Stimulated activated CD8-positive, alpha-beta memory T cell treated with anti-CD3 and anti-CD28 coated beads, Interleukin-4, amount 100 ng/mL, for 48 hours (primary cell): ENCODE measurements around the gene TIAM1.

Experiments
- DNase-seq: peaks from one replicate; pipeline ENCODE4 v3.0.0-alpha.2; 2020

The TIAM1 gene

DNA sequence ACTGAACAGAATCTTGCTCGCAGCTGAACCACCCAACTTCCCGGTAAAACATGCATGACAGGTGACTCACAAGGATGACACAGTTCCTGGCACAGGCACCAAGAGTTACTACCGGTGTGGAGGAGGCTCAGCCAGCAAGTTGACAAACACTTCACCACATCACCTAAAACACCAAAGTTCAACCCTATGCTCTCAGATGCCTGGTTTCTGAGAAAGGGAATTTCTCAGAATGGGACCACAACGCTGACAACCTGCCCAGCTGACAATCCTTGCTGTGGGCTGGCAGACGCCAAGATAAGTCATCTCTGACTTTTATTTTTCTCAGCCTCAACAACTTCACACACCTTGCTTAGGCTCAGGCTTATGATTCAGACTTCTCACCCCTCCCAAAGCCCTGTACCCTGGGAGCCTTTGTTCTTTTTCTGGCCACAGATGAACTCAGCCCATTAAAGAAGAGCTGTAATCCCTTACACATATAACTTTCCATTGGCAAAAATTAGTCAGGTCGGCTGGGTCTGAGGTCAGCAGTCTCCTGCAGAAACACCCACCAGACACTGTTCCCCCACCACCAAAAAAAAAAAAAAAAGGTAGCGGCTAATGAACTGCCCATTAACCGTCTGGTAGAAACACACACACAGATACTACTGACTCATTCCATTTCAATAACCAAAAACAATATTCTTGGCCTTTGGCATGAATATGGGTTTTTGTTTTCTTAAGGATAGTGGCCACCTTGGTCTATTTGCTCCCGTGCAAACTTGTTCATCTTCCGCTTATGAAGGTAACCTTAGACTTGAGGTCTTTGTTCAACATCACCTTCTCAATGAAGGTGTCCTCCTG, 10.8 kb upstream of the TIAM1 start:
- peak; percentile 81 for DNase-seq

DNA sequence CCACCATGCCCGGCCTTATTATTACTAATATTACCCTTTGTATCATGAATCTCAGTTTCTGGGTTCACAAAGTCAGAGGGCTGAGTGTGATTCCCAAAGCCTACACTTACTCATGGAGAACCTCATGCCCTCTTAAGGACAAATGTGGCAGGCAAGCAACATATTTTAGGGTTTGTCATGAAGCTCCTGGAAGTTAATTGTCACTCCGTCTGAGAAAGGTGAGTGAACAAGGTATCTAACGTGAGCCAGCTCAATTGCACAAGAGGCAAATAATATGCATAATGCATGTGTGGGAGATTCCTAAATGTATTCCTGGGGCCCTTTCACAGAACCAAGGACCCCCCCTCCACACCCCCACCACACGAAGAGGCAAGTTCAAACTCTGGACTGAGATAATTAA, 10.1 kb upstream of the TIAM1 start:
- no peak for DNase-seq

DNA sequence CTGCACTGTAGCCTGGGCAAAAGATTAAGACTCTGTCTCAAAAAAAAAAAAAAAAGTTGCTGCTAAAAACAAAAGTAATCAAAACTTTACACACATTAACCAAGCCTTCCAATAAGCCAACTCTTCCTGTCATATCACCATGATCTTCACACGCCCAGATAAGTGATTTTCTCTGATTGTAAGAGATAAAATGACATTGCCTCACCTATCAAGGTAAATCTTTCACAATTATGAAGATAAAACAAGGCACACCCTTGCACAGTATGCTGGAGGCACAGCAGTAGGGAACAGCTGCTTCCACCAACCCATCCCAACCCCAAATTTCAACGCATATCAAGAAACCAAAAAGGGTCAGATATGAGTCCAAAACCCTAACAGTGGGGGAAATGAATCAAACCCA, 8.8 kb upstream of the TIAM1 start:
- no peak for DNase-seq

DNA sequence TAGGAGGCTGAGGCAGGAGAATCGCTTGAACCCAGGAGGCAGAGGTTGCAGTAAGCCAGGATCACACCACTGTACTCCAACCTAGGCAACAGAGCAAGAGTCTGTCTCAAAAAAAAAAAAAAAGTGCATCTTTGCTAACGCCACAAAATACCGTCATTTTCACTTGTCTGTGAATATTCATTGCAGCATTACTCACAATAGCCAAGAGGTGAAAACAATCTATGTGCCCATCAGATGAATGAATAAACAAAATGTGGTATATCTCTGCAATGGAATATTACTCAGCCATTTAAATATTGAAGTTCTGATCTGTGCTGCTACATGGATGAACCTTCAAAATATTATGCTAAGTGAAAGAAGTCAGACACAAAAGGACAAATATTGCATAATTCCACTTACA, 7.9 kb upstream of the TIAM1 start:
- DNase-seq = no peak

DNA sequence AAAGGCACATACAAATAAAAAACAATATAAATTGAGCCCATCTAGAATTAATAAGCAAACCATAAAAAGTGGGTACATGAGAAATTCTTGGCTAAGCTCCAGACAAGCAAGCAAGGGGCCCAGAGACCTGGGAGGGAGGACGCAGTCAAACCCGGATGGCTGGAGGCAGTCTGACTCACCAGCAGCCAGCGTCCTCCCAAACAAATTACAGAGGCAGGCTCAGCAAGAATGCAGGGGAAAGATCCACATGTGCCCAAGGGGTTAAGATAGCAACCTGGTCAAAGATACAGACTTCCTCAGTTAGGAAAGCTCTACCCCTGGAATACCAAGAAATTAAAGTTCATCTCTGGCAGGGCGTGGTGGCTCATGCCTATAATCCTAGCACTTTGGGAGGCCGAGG, 7.4 kb upstream of the TIAM1 start:
- DNase-seq = no peak

DNA sequence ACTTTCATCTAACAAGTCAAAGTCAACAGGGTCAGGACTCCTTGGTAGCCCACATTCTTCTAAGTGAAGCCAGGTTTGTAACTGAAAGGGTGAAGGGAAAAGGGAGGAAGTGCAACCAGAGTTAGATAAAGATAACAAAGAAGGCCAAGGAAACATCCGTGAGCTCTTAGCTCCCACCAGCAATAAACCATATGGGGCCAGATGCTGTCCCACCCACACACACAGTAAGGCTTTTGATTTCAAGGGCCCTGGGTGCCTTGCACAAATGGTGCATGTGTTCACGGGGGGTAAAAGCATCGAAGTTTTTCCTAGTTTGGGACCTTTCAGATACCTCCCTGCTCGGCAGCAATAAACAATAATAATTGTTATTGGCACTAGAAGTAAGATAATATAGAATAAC, 5.1 kb upstream of the TIAM1 start:
- DNase-seq = no peak

DNA sequence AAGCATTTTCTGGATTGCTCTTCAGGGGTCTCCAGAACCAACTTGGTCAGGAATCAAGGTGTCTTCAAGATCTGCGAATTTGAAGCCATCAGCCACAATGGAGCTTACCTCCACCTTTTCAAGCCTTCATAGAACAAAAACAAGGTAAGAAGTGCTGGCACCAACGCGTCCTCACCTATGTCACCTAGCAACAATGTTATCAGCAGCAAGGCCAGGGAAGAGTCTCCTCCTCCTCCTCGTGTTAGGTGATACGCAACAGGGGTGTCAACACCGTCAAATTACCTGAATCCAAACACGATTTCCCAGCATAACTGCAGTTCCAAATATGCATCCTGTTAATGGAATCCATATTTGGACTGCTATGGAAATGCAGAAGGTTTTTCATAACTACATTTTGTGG, 4.1 kb upstream of the TIAM1 start:
- no peak for DNase-seq

DNA sequence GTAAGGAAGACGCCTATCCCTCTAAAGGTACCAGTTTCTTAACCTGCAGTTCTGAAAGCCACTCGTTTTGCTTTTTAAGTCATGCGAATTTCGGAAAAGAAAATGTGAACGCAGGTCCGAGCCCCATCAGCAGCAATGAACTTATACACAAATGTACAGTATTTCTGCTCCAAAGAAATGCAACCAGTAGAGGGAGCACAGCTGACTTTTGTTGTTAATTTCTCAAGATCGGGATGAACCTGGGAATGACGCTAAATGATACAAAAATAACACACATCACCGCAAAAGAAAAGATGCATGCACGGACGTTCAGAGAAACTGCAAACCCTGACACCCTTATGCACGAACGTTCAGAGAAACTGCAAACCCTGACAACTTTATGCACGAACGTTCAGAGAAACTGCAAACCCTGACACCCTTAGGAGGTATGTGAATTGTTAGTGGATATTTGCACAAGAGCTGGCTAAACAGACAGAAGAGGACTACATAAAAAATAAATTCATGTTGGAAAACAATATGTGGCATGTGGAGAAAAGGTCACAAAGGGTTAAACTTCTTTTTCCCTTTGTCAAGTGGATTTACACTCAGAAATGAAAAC, 3.5 kb upstream of the TIAM1 start:
- DNase-seq = no peak

DNA sequence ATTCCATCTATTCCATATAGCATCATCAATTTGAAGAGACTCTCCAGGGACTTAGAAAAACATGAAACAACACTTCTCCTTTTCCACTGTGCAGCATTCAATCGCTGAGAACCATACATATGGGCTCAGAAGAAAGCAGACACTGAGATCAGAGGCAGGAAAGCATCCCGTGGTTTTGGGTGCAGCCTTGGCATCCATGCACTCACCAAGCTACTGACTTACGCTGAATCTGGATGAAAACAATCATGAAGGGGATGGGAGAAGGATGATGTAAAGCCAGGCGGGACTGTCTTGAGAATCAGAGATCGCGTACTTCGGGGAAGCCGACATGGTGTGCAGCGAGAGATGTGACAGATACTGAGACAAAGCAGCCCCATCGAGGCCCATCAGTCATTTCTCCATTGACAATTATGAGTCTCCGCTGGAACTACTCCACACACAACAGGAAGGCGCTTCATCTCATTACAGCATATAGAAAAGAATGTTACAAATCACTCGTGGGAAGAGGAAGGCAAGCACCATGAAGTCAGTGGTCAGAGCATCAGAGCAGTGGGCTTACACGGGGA, 2.3 kb upstream of the TIAM1 start:
- DNase-seq = no peak

DNA sequence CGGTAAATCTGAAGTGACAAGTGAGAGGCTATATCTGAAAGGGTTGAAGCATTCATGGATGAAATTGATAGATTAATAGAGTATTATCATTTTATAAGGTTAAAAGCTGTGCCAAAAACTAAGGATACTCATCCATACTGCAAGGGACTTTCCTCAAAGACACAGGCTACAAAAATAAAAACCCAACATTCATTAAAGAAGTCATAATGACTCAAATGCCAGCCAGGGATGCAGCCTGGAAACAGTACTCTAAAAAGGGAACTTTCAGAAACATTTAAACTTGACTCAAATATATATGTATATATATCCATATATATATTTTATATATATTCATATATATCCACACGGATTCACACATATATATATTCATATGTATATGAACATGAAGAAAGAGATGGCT, 1.1 kb upstream of the TIAM1 start:
- DNase-seq = no peak

DNA sequence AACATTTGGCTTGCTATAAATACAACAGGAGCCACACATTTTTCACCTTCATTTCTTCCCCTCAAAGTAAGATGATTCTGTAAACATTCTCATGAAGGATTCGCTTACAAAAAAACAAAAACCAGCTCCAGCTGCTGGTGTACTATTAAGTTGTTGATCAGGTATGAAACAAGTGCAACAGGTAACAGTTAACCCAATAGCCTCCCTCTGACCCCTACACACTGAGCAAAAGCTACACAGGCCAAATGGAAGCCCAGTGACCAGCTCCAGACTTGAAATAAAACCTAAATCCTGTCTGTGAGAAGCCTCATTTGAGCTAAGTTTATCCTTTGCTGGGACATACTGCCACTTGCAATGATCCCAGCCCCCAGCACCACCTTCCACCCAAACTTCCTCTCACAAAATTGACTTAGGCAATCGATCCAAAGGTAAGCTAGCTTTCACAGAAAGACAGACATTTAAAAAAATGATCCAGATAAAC, 991 bp downstream of the TIAM1 start:
- no peak for DNase-seq

DNA sequence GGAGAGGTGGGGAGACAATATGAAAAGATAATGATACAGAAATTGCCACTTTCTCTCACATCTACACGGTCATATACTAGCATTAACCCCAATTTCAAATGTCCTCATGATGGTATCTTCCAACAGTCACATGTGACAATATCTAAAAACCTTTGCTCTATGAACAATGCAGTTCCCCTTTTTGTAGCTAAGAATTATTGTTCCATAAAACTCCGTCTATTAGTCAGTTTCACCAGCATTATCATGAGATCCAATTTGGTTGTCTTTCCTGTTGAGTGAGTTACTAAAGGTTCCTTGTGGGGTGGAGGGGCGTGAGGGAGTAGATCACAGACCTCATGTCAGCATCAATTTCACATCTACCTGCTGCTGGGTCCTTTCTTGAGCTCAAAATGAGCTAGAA, 1.7 kb downstream of the TIAM1 start:
- DNase-seq = no peak

DNA sequence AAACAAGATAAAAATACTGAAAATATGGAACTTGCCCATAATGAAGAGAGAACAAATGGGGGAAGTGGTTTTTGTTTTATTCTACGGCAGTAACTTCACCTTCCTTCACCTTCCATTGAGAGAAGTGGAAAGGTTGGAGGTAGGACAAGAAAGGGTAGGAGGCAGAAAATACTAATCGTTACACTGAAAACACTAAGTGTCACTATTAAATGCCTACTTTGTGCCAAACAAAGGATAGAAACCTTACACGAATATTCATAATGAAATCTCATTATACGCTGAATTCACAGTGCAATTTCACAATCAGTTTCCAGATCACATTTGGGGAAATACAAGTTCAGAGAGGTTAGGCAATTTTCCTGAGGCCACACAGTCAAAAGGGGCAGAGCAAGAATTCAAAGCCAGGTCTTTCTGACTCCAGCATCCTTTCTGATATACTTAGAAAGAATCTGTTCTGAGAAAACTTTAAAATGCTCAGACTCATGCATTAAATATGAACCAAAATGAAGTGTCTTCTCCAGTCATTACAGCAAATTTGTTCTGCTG, 3.0 kb downstream of the TIAM1 start:
- DNase-seq = no peak

DNA sequence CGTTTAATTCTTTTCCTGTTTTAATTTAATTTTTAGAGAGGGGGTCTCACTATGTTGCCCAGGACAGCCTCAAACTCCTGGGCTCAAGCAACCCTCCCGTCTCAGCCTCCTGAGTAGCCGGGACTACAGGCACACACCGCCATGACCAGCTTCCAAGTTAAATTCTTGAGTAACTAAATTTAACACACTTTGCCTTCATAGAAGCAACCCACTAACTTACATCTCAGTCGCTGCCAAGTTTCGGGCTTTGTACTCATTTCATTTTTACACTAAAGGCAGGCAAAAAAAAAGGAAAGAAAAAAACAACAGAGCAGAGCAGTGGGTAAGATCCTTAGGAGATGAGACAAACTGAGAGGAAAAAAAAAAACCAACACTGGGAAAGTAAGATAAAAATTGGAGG, 3.5 kb downstream of the TIAM1 start:
- no peak for DNase-seq

DNA sequence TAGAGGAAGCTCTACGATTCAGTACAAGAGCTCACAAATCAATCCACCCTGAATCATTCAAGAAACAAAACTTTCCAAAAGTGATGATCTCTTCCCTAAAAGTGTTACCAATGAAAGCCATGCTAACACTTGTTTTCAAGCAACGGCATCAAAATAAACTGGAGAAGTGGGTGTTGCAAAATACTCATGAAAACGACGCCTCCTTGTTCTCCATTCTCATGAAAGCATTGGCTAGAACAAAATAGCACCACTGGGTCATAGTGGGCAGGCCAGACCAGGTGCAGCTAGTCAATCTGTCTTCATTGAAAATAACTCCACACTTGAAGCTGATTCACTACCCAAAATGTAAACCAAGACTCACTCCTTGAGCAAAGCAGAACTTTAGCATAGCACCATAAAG, 4.3 kb downstream of the TIAM1 start:
- DNase-seq = no peak

DNA sequence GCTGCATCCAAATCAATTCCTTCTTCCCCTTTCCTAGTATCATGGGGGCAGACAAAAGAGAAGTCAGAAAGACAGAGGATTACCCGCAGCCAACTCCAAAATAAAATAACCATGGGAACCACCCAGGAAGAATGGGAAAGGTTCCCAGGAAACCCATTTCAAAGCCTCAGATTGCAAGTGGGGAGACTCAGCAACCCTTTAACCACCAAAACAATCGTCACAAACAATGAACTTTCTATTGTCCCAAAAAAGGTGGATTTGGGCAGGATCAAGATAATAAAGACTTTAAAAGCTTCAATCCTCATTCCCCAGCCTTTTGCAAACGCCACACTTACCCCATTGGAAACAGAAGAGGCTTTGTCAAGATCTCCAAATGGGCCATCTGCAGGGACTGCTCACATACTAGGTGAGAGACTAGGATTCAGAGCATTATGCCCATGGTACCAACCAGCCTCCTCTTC, 5.1 kb downstream of the TIAM1 start:
- DNase-seq = no peak

DNA sequence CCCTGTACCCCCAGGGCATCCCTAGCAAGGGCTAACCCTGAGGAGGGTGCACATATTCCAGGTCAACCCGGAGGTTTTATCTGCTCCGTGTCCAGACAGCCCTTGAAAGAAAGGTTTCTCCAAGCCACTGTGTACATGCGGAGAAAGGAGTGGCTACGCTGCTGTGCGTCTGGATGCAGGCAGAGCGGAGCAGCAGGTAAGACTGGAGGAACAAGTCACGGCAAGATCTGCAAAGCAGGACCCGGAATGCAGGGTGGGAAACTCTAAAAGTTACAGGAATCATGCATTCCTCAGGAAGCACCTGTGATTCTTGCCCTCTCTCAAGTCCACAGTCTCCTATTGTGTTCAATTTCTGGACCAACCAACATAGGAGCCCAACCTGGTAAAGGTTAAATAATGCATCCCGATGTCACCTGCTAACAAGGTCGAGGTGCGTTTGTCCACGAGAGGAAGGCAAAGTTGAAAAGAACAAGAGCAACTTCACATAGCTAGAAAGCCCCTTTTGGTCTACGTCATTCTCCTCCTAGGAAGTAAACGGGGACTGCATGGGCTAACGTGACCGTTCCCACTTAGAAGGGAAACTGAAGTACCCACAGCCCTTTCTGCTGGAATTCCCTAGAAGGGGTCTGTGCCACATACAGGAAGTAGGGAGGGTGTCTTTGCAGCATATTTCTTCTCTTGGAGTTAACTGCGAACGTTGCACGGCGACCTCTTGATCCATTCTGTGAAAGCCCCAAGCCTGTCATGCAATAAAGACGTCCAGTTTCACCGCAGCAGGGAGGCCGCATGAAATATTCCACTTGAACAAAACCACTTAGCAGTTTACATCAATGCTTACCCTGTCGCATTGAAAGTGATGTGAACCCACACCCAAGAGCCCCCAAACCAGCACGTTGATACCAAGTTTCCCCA, 5.8 kb downstream of the TIAM1 start:
- DNase-seq = no peak

DNA sequence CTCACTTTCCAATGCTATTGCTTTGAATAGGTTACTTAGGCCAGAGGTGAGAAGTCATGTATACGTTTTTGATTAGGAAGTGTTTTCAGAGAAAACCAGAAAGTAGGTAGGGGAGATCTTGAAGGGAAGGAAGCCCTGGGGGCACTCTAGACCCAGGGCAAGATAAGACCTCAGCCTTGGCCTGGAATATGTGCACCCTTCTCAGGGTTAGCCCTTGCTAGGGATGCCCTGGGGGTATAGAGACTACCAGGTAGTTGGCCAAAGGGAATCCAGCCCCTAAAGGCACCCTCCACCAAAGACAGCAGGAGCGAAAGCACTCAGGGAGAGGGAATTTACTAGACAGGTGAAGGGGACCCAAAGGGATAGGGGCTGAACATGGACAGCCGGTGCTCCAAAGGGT, 7.0 kb downstream of the TIAM1 start:
- no peak for DNase-seq

DNA sequence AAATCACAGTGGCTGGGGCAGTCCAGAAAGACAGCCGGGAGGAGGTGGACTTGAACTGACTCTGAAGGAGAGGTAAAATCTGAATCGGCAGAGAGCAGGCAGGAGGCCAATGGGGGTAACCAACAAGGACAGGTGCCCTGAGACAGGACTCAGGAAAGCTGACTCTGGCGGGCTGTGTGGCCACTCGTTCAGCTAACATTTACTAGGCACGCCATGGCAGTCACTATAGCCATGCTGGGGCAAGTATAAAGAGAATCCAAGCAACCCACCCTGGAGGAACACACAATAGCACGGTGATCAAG, 7.4 kb downstream of the TIAM1 start:
- DNase-seq = no peak

DNA sequence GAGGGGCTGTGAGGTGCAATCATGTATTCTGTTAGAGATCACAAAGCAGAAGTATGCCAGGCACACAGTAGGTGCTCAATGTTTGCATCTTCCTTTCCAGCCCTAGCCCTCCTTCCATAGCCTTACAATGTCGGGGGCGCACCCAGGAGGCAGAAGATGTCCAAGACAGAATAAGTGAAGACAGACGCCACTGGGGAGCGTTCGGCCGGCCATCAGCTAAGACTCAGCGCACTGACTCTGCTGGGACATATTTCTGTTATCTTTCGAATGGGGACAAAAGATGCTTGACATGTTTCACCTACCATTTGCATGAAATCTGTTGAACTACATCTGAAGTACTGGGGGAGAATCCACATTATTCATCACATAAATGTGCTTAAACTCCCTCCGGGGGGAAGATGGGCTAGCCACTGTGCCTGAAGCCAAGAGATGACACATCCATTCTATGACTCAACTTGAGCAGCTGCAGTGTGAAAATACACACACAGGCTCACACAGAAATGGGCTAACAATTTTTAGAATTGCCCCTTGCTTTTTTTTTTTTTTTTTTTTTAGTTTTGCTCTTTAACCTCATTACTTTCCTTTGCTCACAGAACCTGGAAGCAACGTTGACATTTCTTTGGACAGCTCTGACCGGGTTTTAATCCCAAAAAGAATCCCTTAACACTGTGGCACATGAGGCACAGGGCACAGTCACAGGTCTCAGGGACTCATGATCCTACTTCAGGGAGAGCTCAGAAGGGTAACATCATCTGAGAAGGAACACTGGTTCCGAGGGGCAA, 7.9 kb downstream of the TIAM1 start:
- no peak for DNase-seq

DNA sequence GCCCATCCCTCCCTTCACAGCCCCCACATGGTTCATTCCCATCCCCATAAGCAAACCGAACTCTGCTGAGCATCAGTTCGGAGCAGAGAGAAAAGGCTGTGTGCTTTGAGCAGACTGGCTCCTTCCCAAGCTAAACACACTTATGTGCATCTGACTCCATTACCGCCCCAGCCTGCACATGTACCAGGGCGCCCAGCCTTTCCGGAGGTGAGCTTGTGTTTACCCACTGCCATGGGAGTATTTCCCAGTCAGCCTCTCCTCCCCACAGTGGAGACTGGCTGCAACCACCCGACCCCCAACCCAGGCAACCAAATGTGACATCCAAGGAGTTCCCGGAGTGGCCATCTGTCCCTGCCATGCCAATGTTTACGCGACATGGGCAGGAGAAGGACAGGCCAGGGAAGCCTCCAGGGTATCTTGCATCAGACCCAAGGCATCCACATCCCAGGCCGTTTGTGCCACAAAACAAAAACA, 9.4 kb downstream of the TIAM1 start:
- DNase-seq = no peak

DNA sequence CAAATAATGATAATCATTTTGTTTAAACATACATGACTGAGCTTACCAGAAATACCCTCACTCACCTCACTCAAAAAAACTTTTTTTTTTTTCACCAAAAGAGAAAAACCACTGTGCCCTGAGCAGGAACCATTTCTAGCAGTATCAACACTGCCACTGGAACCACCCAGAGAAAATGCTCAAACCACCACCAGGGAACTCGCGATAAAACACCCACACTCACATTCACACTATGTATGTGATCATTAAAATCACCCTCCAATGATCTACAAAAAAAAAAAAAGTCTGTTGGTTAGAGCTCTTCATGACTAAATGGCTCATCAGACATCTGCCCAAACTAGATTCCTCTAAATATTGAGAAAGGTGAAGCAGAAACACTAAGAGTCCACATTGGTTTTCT, 11.5 kb downstream of the TIAM1 start:
- DNase-seq = no peak
